ENCODE measurements around the gene RAP1GAP2. TPM values are rescaled to one million over a fixed set of nuclear protein-coding genes. Genes with fewer than 3 reads are reported as not detected.
"Not testable (repeated sequence)": the region's sequence is repeated elsewhere in the genome, so short reads cannot be mapped to it uniquely, and the experiment has no call there.

RAP1GAP2 gene
- total and polyA plus RNA-seq, 5 donors: 29.7 to 62.1 (median 43.7) TPM

DNA sequence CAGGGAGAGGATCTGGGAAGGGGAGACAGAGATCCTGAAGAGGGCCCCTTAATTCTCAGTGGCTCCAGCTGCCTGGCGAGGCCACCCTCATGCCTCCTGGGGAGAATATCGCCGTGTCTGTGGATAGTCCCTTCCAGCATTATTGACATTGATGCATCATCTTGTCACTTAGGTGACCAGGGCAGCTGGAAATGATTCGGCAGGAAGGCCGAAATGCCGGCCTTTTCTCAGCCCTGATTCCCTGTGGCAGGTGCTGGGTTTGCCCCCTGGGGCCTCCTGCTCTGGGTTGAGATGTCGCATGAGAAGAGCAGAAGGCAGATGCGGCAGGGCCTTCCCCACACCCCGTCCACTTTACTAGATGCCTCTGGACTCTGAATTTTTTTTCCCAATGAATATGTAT is 89.5 kb downstream of the RAP1GAP2 start:
- Histone ChIP-seq H3K9me3 (ENCODE audit: control insufficient read depth, low read length) (no peaks in the 10 kb centered on the region), H3K27me3 (ENCODE audit: control insufficient read depth, insufficient read depth) (no peaks in the 10 kb centered on the region), H3K4me1 (ENCODE audit: control insufficient read depth, insufficient read depth, low read length) (peaks cover 4% of the 10 kb centered on the region), H3K27ac (ENCODE audit: low read length) (no peak overlapping the region), H3K4me3 (ENCODE audit: low read length) (no peak overlapping the region)
- intact Hi-C loops (cut with DNase I): no loop called here
- ATAC-seq (no peak), DNase-seq (no peak)
- WGBS: 82% methylated on average over 9 of the region's 9 CpGs

DNA sequence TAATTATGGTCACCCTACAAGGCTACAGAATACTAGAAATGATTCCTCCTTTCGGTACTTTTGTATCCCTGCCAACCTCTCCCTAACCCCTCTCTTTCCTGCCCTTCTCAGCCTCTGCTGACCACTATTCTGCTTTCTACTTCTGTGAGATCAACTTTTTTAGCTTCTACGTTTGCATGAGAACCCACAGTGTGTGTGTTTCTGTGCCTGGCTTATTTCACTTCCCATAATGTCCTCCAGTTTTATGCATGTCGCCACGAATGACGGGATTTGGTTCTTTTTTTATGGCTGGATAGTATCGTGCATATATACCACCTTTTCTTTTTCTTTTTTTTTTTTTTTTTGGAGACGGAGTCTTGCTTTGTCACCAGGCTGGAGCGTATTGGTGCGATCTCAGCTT is 92.1 kb downstream of the RAP1GAP2 start:
- DNase-seq (no peak), ATAC-seq (no peak)
- H3K27ac ChIP-seq (ENCODE audit: low read length): no peak overlapping the region
- intact Hi-C loops (cut with DNase I): no loop called here
- WGBS: 83% methylated on average over 9 of the region's 9 CpGs
- H3K27me3 ChIP-seq (ENCODE audit: control insufficient read depth, insufficient read depth): no peaks in the 10 kb centered on the region
- H3K9me3 ChIP-seq (ENCODE audit: control insufficient read depth, low read length): no peaks in the 10 kb centered on the region
- peaks cover 4% of the 10 kb centered on the region for H3K4me1 ChIP-seq (ENCODE audit: control insufficient read depth, insufficient read depth, low read length)
- no peak overlapping the region for H3K4me3 ChIP-seq (ENCODE audit: low read length)

DNA sequence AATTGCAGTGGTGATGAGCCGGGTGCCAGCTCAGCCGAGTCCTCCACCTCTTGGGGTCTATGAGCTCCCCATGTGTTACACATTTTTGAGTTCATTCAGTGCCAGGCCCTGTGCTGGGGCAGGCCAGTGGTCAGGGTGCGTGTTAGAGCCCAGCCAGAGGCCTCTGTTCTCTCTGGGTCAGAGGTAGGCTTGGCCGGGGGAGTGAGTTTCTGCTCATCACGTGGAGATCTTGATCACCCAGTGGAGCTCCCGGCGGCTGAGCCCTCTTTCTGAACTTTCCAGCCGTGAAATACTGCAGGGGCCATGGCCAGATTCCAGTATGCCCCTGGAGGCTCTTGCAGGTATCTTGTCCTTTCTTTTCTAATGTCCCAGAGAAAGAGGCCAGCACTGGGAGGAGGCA is 93.0 kb downstream of the RAP1GAP2 start:
- Histone ChIP-seq H3K27me3 (ENCODE audit: control insufficient read depth, insufficient read depth) (no peaks in the 10 kb centered on the region), H3K9me3 (ENCODE audit: control insufficient read depth, low read length) (no peaks in the 10 kb centered on the region), H3K4me1 (ENCODE audit: control insufficient read depth, insufficient read depth, low read length) (no peaks in the 10 kb centered on the region), H3K4me3 (ENCODE audit: low read length) (no peak overlapping the region), H3K27ac (ENCODE audit: low read length) (no peak overlapping the region)
- no peak for ATAC-seq
- no peak for DNase-seq
- intact Hi-C loops (cut with DNase I): no loop called here
- whole genome bisulfite sequencing: 65% methylated on average over 8 of the region's 8 CpGs

DNA sequence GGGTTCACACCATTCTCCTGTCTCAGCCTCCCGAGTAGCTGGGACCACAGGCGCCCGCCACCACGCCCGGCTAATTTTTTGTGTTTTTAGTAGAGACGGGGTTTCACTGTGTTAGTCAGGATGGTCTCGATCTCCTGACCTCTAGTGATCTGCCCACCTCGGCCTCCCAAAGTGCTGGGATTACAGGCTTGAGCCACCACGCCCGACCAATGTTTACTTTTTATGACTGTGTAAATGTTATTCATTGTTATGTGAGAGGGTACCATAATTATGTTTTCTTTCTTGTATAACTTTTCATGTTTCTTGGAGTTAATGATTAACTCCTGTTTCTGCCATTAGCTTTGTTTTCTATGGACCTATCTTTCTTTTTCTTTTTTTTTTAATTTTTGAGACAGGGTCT is 94.5 kb downstream of the RAP1GAP2 start:
- H3K4me3 ChIP-seq (ENCODE audit: low read length); ATAC-seq; H3K27me3 ChIP-seq (ENCODE audit: control insufficient read depth, insufficient read depth); H3K9me3 ChIP-seq (ENCODE audit: control insufficient read depth, low read length); DNase-seq; H3K4me1 ChIP-seq (ENCODE audit: control insufficient read depth, insufficient read depth, low read length); intact Hi-C loops (cut with DNase I); H3K27ac ChIP-seq (ENCODE audit: low read length): not testable (repeated sequence)
- 95% methylated on average over 10 of the region's 10 CpGs for WGBS

GRCh38 chr17:2892305-2892971 is 96.2 kb downstream of the RAP1GAP2 start:
- Histone ChIP-seq H3K4me3 (ENCODE audit: low read length) (no peak overlapping the region), H3K9me3 (ENCODE audit: control insufficient read depth, low read length) (no peaks in the 10 kb centered on the region), H3K27ac (ENCODE audit: low read length) (no peak overlapping the region), H3K4me1 (ENCODE audit: control insufficient read depth, insufficient read depth, low read length) (no peaks in the 10 kb centered on the region), H3K27me3 (ENCODE audit: control insufficient read depth, insufficient read depth) (no peaks in the 10 kb centered on the region)
- ATAC-seq: peak; percentile 24 to 77
- 71% methylated on average over 8 of the region's 8 CpGs for WGBS
- DNase-seq: no peak
- intact Hi-C loops (cut with DNase I): no loop called here

DNA sequence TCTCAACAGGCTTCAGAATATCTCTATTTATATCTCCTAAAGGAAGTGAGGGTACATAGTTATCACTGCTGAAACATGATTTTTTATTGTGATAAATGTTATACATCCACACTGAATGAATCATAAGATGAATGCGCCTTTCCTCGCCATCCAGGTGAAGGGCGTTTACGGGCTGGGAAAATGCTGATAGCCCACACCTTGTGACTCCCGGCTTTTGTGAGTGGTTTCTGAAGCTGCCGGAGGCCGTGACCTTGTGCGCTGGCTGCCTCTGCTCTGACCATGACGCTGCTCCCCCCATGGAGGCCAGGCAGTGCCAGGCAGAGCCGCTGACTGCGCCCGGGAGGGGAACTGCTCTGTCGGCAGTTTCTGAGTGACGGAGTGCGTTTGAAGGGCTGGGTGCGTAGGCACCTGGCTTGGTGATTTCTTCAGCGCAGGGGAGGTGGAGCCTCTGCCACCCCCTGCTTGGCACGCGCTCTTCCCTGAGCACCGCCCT is 97.2 kb downstream of the RAP1GAP2 start:
- peak in 1 of 2 donors; percentile 36 for ATAC-seq
- intact Hi-C loops (cut with DNase I): no loop called here
- Histone ChIP-seq H3K4me3 (ENCODE audit: low read length) (no peak overlapping the region), H3K4me1 (ENCODE audit: control insufficient read depth, insufficient read depth, low read length) (no peaks in the 10 kb centered on the region), H3K27ac (ENCODE audit: low read length) (no peak overlapping the region), H3K27me3 (ENCODE audit: control insufficient read depth, insufficient read depth) (no peaks in the 10 kb centered on the region), H3K9me3 (ENCODE audit: control insufficient read depth, low read length) (no peaks in the 10 kb centered on the region)
- WGBS: 73% methylated on average over 20 of the region's 20 CpGs
- no peak for DNase-seq

- no peaks in the 10 kb centered on the region for H3K9me3 ChIP-seq (ENCODE audit: control insufficient read depth, low read length)
- 81% methylated on average over 17 of the region's 17 CpGs for WGBS
- intact Hi-C loops (cut with DNase I): no loop called here
- H3K27ac ChIP-seq (ENCODE audit: low read length): no peak overlapping the region
- no peaks in the 10 kb centered on the region for H3K27me3 ChIP-seq (ENCODE audit: control insufficient read depth, insufficient read depth)
- no peak for ATAC-seq
- no peaks in the 10 kb centered on the region for H3K4me1 ChIP-seq (ENCODE audit: control insufficient read depth, insufficient read depth, low read length)
- H3K4me3 ChIP-seq (ENCODE audit: low read length): no peak overlapping the region
- DNase-seq: no peak
Observed at GRCh38 chr17:2894782-2895181, 98.5 kb downstream of the RAP1GAP2 start.

DNA sequence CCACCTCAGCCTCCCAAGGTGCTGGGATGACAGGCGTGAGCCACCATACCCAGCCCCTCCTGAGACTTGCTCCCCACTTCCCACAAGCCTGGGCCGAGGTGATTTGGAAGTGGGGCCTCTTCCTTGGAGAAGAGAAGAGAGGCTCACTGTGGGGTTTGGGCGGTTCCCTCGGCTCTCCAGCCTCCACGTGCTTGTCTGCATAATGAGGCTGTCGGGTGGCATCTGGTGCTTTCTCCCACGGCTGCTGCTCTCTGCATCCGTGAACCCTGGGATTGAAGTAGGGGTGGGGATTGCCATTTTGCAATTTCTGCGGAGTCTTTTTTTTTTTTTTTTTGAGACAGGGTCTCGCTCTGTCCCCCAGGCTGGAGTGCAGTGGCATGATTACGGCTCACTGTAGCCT is 101.4 kb downstream of the RAP1GAP2 start:
- no peak overlapping the region for H3K4me3 ChIP-seq (ENCODE audit: low read length)
- 87% methylated on average over 11 of the region's 11 CpGs for WGBS
- DNase-seq: no peak
- no peaks in the 10 kb centered on the region for H3K9me3 ChIP-seq (ENCODE audit: control insufficient read depth, low read length)
- no peaks in the 10 kb centered on the region for H3K27me3 ChIP-seq (ENCODE audit: control insufficient read depth, insufficient read depth)
- no peaks in the 10 kb centered on the region for H3K4me1 ChIP-seq (ENCODE audit: control insufficient read depth, insufficient read depth, low read length)
- ATAC-seq: no peak
- H3K27ac ChIP-seq (ENCODE audit: low read length): no peak overlapping the region
- intact Hi-C loops (cut with DNase I): no loop called here

DNA sequence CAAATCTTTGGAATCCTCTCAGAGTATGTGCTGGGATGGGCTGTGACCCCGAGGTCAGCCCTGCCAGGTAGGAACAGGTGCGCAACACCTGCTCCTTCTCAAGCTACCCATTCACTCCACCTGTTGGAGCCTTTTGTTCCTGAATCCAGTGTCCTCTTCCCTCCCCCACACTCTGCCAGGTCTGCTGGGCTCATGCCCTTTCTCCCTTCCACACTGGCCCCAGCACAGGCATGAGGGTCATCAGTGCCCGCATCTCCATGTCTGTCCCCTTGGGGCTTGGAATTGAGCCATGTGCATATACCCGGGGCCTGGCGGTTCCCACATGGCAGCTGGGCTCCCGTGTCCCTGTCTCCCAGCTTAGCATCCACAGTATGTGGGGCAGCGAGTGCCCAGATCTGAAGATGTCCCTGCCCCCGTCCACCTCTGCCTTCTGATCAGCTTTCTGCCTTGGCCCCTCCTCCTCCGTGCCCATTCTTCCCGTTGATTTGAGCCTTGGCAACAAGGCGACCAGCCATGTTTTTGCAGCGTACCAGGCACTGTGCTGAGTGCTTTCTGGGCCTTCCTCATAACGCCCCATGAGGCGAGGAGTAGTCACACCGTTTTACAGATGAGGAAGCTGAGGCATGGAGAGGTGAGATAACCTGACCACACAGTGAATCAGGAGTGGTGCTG is 102.2 kb downstream of the RAP1GAP2 start:
- no peak for DNase-seq
- ATAC-seq: no peak
- intact Hi-C loops (cut with DNase I): no loop called here
- Histone ChIP-seq H3K27ac (ENCODE audit: low read length) (no peak overlapping the region), H3K27me3 (ENCODE audit: control insufficient read depth, insufficient read depth) (no peaks in the 10 kb centered on the region), H3K4me3 (ENCODE audit: low read length) (no peak overlapping the region), H3K9me3 (ENCODE audit: control insufficient read depth, low read length) (no peaks in the 10 kb centered on the region), H3K4me1 (ENCODE audit: control insufficient read depth, insufficient read depth, low read length) (peaks cover 4% of the 10 kb centered on the region)
- WGBS: 78% methylated on average over 15 of the region's 15 CpGs

- no peak overlapping the region for H3K27ac ChIP-seq (ENCODE audit: low read length)
- DNase-seq (no peak), ATAC-seq (no peak)
- peaks cover 7% of the 10 kb centered on the region for H3K4me1 ChIP-seq (ENCODE audit: control insufficient read depth, insufficient read depth, low read length)
- WGBS: 73% methylated on average over 9 of the region's 9 CpGs
- intact Hi-C loops (cut with DNase I): loop anchor here in 1 of 4 donors (10.0 kb wide), 1 partner anchor 45 kb away; no protein-coding TSS in a partner anchor
- no peaks in the 10 kb centered on the region for H3K27me3 ChIP-seq (ENCODE audit: control insufficient read depth, insufficient read depth)
- H3K9me3 ChIP-seq (ENCODE audit: control insufficient read depth, low read length): no peaks in the 10 kb centered on the region
- H3K4me3 ChIP-seq (ENCODE audit: low read length): no peak overlapping the region
Observed at GRCh38 chr17:2899906-2900305, 103.7 kb downstream of the RAP1GAP2 start.

DNA sequence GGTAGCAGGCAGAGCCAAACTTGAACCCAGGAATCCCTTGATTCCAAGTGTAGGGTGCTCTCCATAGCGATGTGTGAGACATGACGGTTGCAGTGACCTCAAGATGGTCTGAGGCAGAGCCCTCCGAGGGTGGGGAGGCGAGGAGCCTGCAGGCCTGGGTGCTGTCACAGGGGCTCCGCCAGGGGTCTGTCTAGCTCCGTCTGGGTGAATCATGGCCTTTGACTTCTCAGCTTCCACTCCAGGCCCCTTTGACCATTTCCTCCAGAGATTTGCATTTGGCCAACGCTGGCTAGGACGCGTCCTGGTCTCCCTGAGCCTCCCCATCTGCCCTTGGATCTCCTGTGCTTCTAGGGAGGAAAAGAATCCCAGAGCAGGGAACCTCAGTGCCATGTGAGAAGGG is 104.6 kb downstream of the RAP1GAP2 start:
- H3K9me3 ChIP-seq (ENCODE audit: control insufficient read depth, low read length): no peaks in the 10 kb centered on the region
- no peak overlapping the region for H3K4me3 ChIP-seq (ENCODE audit: low read length)
- DNase-seq: no peak
- WGBS: 84% methylated on average over 9 of the region's 9 CpGs
- H3K27ac ChIP-seq (ENCODE audit: low read length): peak overlapping the region; percentile 33
- intact Hi-C loops (cut with DNase I): loop anchor here in 1 of 4 donors (10.0 kb wide), 1 partner anchor 46 kb away; no protein-coding TSS in a partner anchor
- no peak for ATAC-seq
- H3K4me1 ChIP-seq (ENCODE audit: control insufficient read depth, insufficient read depth, low read length): peaks cover 7% of the 10 kb centered on the region
- H3K27me3 ChIP-seq (ENCODE audit: control insufficient read depth, insufficient read depth): no peaks in the 10 kb centered on the region
